GM18508 (cell line): Measurements from ENCODE around the gene GPR37.

ENCODE experiments used
- ATAC-seq: cut with Tn5 transposase; IDR thresholded peaks from one replicate; pipeline ENCODE4 v1.9.1; 2021; ENCODE audit warnings: moderate number of reproducible peaks; ENCODE audit not compliant: insufficient read depth, unreplicated experiment

GPR37 gene

GRCh38 chr7:124781418-124781817 lies 15.8 kb upstream of the GPR37 start:
- ATAC-seq: no peak

- no peak for ATAC-seq
Observed at GRCh38 chr7:124780608-124781007, 15.0 kb upstream of the GPR37 start.

GRCh38 chr7:124780056-124780455 lies 14.5 kb upstream of the GPR37 start:
- no peak for ATAC-seq

DNA sequence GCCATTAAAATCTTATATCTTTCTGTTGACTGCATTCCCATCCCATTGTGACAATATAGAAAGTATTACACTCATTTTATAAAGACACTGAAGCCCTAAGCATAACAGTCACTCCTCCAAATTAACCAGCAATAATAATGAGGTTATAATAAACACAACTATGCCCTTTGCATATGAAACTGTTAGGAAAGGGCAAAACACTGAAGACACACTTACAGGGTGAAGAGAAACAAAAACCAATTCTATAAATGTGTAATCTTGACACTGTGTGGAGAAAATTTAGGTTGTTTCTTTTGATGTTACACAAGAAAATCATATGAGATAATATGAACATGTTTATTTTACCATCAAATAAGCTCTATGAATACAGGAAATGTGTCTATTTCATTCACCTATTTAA lies 14.0 kb upstream of the GPR37 start:
- ATAC-seq: no peak

- no peak for ATAC-seq
Observed at GRCh38 chr7:124779194-124779593, 13.6 kb upstream of the GPR37 start.

DNA sequence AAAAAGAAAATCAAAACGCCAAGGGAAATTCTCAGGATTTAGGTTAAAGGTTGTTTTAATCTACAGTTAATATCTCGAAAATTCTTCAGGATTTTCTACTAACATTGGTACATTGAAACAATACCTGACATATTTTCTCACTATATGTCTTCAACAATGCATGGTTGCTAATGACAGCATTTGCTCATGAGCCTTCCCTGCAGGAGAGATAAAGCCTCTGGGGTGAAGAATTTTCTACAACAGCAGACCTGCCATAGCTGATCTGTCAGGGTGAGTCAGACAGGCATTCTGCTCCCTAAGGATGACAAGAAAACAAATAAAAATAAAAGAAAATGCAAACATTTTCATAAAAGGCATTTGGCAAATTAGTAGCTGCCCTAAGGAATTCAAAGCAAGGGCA lies 11.7 kb upstream of the GPR37 start:
- ATAC-seq: no peak

- ATAC-seq: no peak
Observed at GRCh38 chr7:124776153-124776552, 10.6 kb upstream of the GPR37 start.

- no peak for ATAC-seq
Observed at GRCh38 chr7:124775422-124775821, 9.8 kb upstream of the GPR37 start.

DNA sequence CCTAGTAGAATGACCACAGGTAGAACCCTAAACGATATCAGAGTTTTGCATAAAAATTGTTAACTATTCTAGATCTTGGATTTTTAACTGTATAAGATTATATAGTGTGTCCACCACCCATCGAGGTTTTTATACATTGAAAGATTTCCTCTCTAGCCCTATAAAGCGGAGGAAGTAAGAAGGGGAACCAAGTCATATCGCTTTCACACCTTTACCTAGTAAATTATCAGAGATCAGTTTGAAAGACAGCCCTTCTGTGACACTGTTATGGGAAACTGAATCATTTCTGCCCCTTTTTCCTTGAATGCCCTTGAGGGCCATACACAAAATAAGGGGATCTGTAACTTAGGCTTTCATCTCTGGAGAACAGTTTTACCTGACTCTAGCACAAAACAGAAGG lies 8.3 kb upstream of the GPR37 start:
- ATAC-seq: no peak

- ATAC-seq: no peak
Observed at GRCh38 chr7:124773339-124773738, 7.7 kb upstream of the GPR37 start.

- no peak for ATAC-seq
Observed at GRCh38 chr7:124769136-124769535, 3.5 kb upstream of the GPR37 start.

- no peak for ATAC-seq
Observed at GRCh38 chr7:124768525-124768924, 2.9 kb upstream of the GPR37 start.

- no peak for ATAC-seq
Observed at GRCh38 chr7:124764847-124765400, 668 bp downstream of the GPR37 start.

DNA sequence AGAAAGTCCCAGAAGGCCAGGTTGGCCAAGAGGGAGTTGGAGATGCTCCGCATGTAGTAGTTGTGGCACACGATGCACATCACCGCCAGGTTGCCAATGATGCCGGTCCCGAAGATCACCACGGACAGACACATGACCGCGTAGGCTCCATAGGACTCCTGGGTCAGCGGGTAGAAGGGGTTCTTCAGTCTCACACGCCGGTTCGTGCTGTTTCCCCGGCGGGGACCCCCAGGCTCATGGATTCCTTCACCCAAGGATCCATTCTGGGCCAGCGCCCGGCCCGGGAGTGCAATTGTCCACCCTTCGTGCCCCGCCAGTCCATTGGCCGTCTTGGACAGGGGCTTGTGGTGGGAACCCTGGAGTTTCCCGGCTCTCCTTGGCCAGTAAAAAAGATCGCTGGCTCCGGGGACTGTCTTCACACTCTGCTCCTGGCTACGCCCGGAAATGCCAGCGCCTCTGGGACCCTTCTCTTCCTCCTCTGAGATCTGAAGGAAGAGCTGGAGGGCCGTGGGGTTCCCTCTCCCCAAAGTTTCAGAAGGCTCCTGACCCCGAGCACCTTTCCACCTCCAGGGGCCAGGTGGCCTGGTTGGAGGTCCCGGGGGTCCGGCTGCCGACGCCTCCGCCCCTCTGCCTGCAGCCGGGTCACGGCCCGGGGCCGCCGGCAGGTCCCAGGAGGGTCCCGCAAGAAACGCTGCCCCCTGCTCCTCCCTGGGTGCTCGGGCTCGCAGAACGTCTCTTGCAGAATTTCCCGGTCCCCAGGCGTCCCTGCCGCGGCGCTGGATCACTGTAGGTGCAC lies 1.3 kb downstream of the GPR37 start:
- no peak for ATAC-seq

- ATAC-seq: no peak
Observed at GRCh38 chr7:124762611-124763143, 2.9 kb downstream of the GPR37 start.

DNA sequence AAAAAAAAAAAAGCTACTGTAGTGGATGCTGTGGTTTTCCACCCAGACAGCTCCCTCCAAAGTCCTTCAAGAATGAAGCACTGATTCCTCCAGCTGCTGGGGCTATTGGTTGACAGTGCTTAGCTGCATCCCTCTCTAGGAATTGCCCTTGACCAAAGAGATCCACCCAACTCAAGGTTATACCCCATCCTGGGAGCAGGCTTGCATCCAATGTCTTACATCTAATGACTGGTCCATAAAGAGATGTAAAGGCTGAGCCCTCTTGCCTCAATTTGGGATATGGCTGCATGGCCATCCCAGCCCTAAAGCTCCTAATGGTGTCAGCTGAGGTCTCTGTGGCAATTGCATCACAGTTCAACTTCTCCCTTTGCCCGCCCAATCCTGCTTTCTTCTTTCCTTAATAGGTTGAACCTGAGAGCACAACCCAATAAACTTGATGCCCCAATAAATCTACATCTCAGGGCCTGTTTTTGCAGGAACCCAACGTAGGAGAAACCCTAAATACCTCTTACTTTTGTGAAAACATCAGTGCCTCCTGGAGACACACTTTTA lies 4.4 kb downstream of the GPR37 start:
- no peak for ATAC-seq

GRCh38 chr7:124758327-124758726 lies 7.3 kb downstream of the GPR37 start:
- no peak for ATAC-seq

GRCh38 chr7:124754576-124755268 lies 10.9 kb downstream of the GPR37 start:
- no peak for ATAC-seq

DNA sequence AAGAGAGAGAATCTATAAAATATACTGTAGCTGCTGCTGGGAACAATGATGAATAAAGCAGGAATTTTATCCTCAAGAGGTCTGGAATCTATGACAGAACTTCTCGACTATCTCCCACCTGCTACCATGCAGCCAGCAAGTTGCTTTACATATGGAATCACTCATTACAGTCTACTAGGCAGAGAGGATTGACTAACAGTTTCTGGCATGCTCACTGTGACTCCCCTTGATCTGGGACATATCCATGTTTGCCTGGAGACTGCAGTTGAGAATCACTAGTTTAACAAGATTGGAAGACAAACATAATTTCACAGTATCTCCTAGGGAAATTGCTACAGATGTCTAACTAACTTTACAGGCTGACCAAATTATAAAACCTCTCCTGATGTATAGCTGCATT lies 13.3 kb downstream of the GPR37 start:
- no peak for ATAC-seq

GRCh38 chr7:124751027-124751426 lies 14.6 kb downstream of the GPR37 start:
- ATAC-seq: no peak

DNA sequence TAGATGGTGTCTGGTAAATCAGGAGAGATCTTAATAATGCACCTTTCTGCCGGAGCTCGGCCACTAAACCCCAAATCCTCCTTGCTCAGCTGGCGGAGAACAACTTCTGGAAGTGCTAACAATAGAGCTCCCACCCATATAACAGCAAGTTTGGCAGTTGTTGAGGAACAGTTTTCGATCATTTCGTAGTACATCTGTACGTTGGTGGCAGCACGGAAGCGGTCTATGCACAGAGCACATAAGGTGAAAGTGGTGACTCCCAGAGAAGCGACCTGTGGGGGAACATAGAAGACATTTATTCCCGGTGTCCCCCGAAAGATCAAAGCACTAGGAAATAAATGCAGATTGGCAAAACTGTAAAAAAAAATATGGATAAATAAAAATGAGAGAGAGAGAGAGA lies 18.5 kb downstream of the GPR37 start:
- no peak for ATAC-seq
